Bronchial epithelial cell (primary cell): ENCODE data around the gene SPRY4. TPM values are rescaled to one million over a fixed set of nuclear protein-coding genes. Genes with fewer than 3 reads are reported as not detected.
"Not testable (repeated sequence)": the region's sequence is repeated elsewhere in the genome, so short reads cannot be mapped to it uniquely, and the experiment has no call there.

Source experiments
- DNase-seq: peaks from one replicate; pipeline ENCODE4 v3.0.0-alpha.2; 2010; ENCODE audit warnings: low read depth
- FAIRE-seq: peaks from 2 replicates; lab custom pipeline; 2011; peaks lifted over from hg19 to GRCh38; lab: Jason Lieb, UNC
- H3K27me3 ChIP-seq: 2 replicates; pipeline ENCODE4 v1.5.1; 2011; ENCODE audit warnings: low read length; ENCODE audit not compliant: control insufficient read depth, insufficient read depth
- H3K36me3 ChIP-seq: 2 replicates; pipeline ENCODE4 v1.5.1; 2011; ENCODE audit warnings: low read length; ENCODE audit not compliant: control insufficient read depth, insufficient read depth
- H3K4me3 ChIP-seq: 2 replicates; pipeline ENCODE4 v1.5.1; 2011; ENCODE audit warnings: mild to moderate bottlenecking, low read depth, low read length, control low read depth
- CTCF ChIP-seq: IDR thresholded peaks from 2 replicates; pipeline ENCODE4 v1.5.1; 2011; ENCODE audit warnings: mild to moderate bottlenecking, moderate library complexity, low read length, control low read depth, inconsistent platforms; ENCODE audit not compliant: insufficient read depth, severe bottlenecking
- total RNA-seq: library from RNA; depleted of rRNA; stranded (reverse); fragments of >200 nt; gene quantifications from 2 replicates; pipeline ENCODE4 v1.2.1, GENCODE V29; 2014

SPRY4 gene
- total RNA-seq, 1 donor from 2014 or later = 1.3 TPM

GRCh38 chr5:142343531-142343930 is 18.7 kb upstream of the SPRY4 start:
- H3K36me3 ChIP-seq = no peaks in the 10 kb centered on the region
- no peak for TF ChIP-seq CTCF
- FAIRE-seq (no peak), DNase-seq (no peak)
- no peak overlapping the region for H3K4me3 ChIP-seq
- H3K27me3 ChIP-seq = no peaks in the 10 kb centered on the region

GRCh38 chr5:142342128-142342981 is 17.5 kb upstream of the SPRY4 start:
- FAIRE-seq (no peak), DNase-seq (no peak)
- no peaks in the 10 kb centered on the region for H3K36me3 ChIP-seq
- H3K27me3 ChIP-seq = no peaks in the 10 kb centered on the region
- TF ChIP-seq CTCF = no peak
- H3K4me3 ChIP-seq = no peak overlapping the region

GRCh38 chr5:142339781-142340180 is 15.0 kb upstream of the SPRY4 start:
- Histone ChIP-seq H3K36me3 (no peaks in the 10 kb centered on the region), H3K4me3 (no peak overlapping the region), H3K27me3 (no peaks in the 10 kb centered on the region)
- no peak for TF ChIP-seq CTCF
- no peak for DNase-seq
- no peak for FAIRE-seq

GRCh38 chr5:142334538-142334937 is 9.7 kb upstream of the SPRY4 start:
- Histone ChIP-seq H3K4me3 (no peak overlapping the region), H3K36me3 (no peaks in the 10 kb centered on the region), H3K27me3 (no peaks in the 10 kb centered on the region)
- TF ChIP-seq CTCF = no peak
- no peak for DNase-seq
- FAIRE-seq = no peak

GRCh38 chr5:142333749-142334148 is 8.9 kb upstream of the SPRY4 start:
- not testable (repeated sequence) for FAIRE-seq, DNase-seq, H3K27me3 ChIP-seq, H3K36me3 ChIP-seq, H3K4me3 ChIP-seq

GRCh38 chr5:142330444-142330843 is 5.6 kb upstream of the SPRY4 start:
- no peaks in the 10 kb centered on the region for H3K27me3 ChIP-seq
- H3K36me3 ChIP-seq = no peaks in the 10 kb centered on the region
- H3K4me3 ChIP-seq = no peak overlapping the region
- TF ChIP-seq CTCF = no peak
- no peak for FAIRE-seq
- no peak for DNase-seq
